Colonic mucosa (tissue), 4 donors: ENCODE data around the gene EN1. TPM values are rescaled to one million over a fixed set of nuclear protein-coding genes. Genes with fewer than 3 reads are reported as not detected.

ENCODE experiments used
- DNase-seq: peaks from one replicate; pipeline ENCODE4 v3.0.0-alpha.2; 2020
- H3K27ac ChIP-seq: fragments of 200-600 bp; one replicate; pipeline ENCODE4 v1.8.0; 2021
- H3K27me3 ChIP-seq: fragments of 200-600 bp; one replicate; pipeline ENCODE4 v1.8.0; 2021
- H3K36me3 ChIP-seq: fragments of 200-600 bp; one replicate; pipeline ENCODE4 v1.8.0; 2021
- H3K4me1 ChIP-seq: fragments of 200-600 bp; one replicate; pipeline ENCODE4 v1.8.0; 2021; ENCODE audit warnings: mild to moderate bottlenecking
- H3K4me3 ChIP-seq: fragments of 200-600 bp; one replicate; pipeline ENCODE4 v1.8.0; 2021
- H3K9ac ChIP-seq, 2 donors: one replicate each; pipeline ENCODE4 v1.7.0; 2013; ENCODE audit warnings: control low read depth in 2 of 2, low read depth in 2 of 2, low read length in 2 of 2
- H3K9me3 ChIP-seq: fragments of 200-600 bp; one replicate; pipeline ENCODE4 v1.8.0; 2021
- CTCF ChIP-seq: fragments of 200-600 bp; IDR thresholded peaks from one replicate; pipeline ENCODE4 v1.8.0; 2022; ENCODE audit warnings: antibody characterized with exemption, mild to moderate bottlenecking
- intact Hi-C: fragments of 100-400 bp; cut with DNase I; formaldehyde crosslinking; loops from one replicate; pipeline ENCODE4 v1.14.1; 2022
- total RNA-seq, 2 donors: library from RNA; stranded (reverse); fragmentation: NEBNext Ultra II Directional in 1 of 2; extraction: Animal tissue kit (Norgen Biotek cat#: 25700) in 1 of 2; gene quantifications; one replicate each; pipeline ENCODE4 v1.2.1, GENCODE V29; 2021
- donor health status: healthy.
- donor health status: DM: no; HTN: no; CAD: no.
- donor health status: DM: no; HTN: no; CAD: no.

The EN1 gene
- total RNA-seq, 2 donors from 2014 or later, result not detected

GRCh38 chr2:118856330-118856977 is 9.0 kb upstream of the EN1 start:
- no peak overlapping the region for H3K4me3 ChIP-seq
- intact Hi-C loops, result loop anchor here (5.0 to 10.0 kb wide), 2 partner anchors 362 to 484 kb away; no protein-coding TSS in a partner anchor

GRCh38 chr2:118855451-118856279 is 8.2 kb upstream of the EN1 start:
- peak; percentile 85 for DNase-seq
- intact Hi-C loops, result loop anchor here (5.0 to 10.0 kb wide), 2 partner anchors 361 to 483 kb away; no protein-coding TSS in a partner anchor
- H3K4me1 ChIP-seq, result peaks cover 8% of the 10 kb centered on the region

More at GRCh38 chr2:118856330-118856977, 9.0 kb upstream of the EN1 start:
- DNase-seq, result no peak
- Histone ChIP-seq H3K9ac (no peak overlapping the region), H3K27me3 (peaks cover 86% of the 10 kb centered on the region), H3K9me3 (no peaks in the 10 kb centered on the region), H3K27ac (no peak overlapping the region), H3K4me1 (peaks cover 8% of the 10 kb centered on the region), H3K36me3 (no peaks in the 10 kb centered on the region)
- no peak for TF ChIP-seq CTCF

GRCh38 chr2:118854507-118855345 is 7.3 kb upstream of the EN1 start:
- Histone ChIP-seq H3K4me1 (peaks cover 8% of the 10 kb centered on the region), H3K4me3 (no peak overlapping the region), H3K27ac (no peak overlapping the region), H3K27me3 (peaks cover 96% of the 10 kb centered on the region), H3K36me3 (no peaks in the 10 kb centered on the region), H3K9ac (no peak overlapping the region), H3K9me3 (no peaks in the 10 kb centered on the region)
- intact Hi-C loops, result loop anchor here (5.0 to 10.0 kb wide), 3 partner anchors 360 to 807 kb away; no protein-coding TSS in a partner anchor
- no peak for TF ChIP-seq CTCF
- no peak for DNase-seq

More at GRCh38 chr2:118855451-118856279, 8.2 kb upstream of the EN1 start:
- Histone ChIP-seq H3K27ac (no peak overlapping the region), H3K9ac (no peak overlapping the region), H3K4me3 (peak overlapping the region; percentile 26), H3K9me3 (no peaks in the 10 kb centered on the region), H3K27me3 (peaks cover 92% of the 10 kb centered on the region), H3K36me3 (no peaks in the 10 kb centered on the region)
- TF ChIP-seq CTCF, result peak; percentile 96

GRCh38 chr2:118853651-118854291 is 6.3 kb upstream of the EN1 start:
- peaks cover 8% of the 10 kb centered on the region for H3K4me1 ChIP-seq
- H3K9ac ChIP-seq, result no peak overlapping the region
- H3K4me3 ChIP-seq, result no peak overlapping the region
- peaks cover 96% of the 10 kb centered on the region for H3K27me3 ChIP-seq
- DNase-seq, result no peak
- no peaks in the 10 kb centered on the region for H3K9me3 ChIP-seq
- H3K36me3 ChIP-seq, result no peaks in the 10 kb centered on the region
- no peak for TF ChIP-seq CTCF
- intact Hi-C loops, result loop anchor here (5.0 to 10.0 kb wide), 2 partner anchors 359 to 806 kb away; no protein-coding TSS in a partner anchor
- H3K27ac ChIP-seq, result no peak overlapping the region
